Measurements from ENCODE around the gene LRRC34. TPM values are rescaled to one million over a fixed set of nuclear protein-coding genes. Genes with fewer than 3 reads are reported as not detected.
A peak's percentile ranks its signal among the peaks of the same experiment; 100 is the strongest.

LRRC34 gene
- total and polyA plus RNA-seq, 9 of the 15 experiments (the other 6 are each of a cell fraction or from before 2014, with no cell fraction given): 0.17 to 0.30 TPM; not detected in 7

DNA sequence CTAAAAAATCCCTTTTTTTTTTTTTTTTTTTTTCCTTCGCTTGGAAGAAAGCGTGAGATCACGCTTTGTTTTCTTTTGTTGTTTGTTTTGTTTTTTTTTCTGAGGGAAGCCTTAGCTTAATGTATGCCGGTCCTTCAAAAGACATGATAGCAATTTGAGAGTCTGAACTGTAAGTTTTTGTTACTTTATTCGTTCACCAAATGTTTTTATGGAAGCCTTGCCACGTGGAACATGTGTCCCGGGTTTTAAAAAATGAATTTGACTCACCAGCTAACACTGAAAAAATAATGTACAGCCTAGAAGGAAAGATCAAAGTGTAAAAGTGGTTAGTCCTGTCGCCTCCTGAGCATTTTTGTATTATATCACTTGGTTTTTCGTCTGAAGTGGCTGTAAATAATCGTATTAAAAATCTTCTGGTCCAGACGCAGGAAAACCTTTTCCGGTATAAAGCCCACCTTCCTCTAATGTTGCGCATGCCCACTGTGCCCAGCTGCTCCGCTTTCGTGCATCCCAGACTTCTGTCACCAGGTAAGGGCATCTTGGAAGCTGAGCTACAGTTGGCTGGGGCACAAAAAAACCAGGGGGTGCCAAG, 40.3 kb downstream of the LRRC34 start:
- ATAC-seq (peak; percentile 67), FAIRE-seq (no peak)
- TF ChIP-seq ZNF785 (CRISPR knock-in tag; IDR thresholded peaks at IDR 0.05): no peak
- TF ChIP-seq XRCC5 (IDR thresholded peaks at IDR 0.05; ENCODE audit: low read depth, low read length): no peak
- TF ChIP-seq MTF1 (CRISPR knock-in tag; IDR thresholded peaks at IDR 0.05; ENCODE audit: borderline replicate concordance): no peak
- peak; percentile 60; the same call in 1 of the 2 replicates for TF ChIP-seq SMARCA5 (IDR thresholded peaks at IDR 0.05)
- TF ChIP-seq MGA (IDR thresholded peaks at IDR 0.05): peak; percentile 88
- TF ChIP-seq MEIS2 (IDR thresholded peaks at IDR 0.05; ENCODE audit: partially characterized antibody): peak; percentile 41
- TF ChIP-seq ZC3H11A (IDR thresholded peaks at IDR 0.05; ENCODE audit: low read depth, low read length): no peak
- TF ChIP-seq FOXK2 (conservative IDR thresholded peaks at IDR 0.05 in 1 of 2, IDR thresholded peaks at IDR 0.05 in 1 of 2; ENCODE audit: low read depth in 2 of 2): peak; percentile 14 to 73; a peak in 1 of 4 replicates

More for the DNA sequence above, 40.3 kb downstream of the LRRC34 start:
- DNase-seq (ENCODE audit: extremely low read depth in 1 of 4, low spot score in 3 of 4): peak; percentile 27 to 80 (median 46)
- peaks cover 33% of the 10 kb centered on the region for H3K36me3 ChIP-seq (ENCODE audit: control insufficient read depth, insufficient read depth, low read length)
- H3K27me3 ChIP-seq (ENCODE audit: control insufficient read depth in 2 of 2, insufficient read depth in 2 of 2, low read length in 2 of 2): no peaks in the 10 kb centered on the region
- H3K9me3 ChIP-seq (replicated peaks; ENCODE audit: control insufficient read depth, insufficient read depth, low read depth, low read length): peaks cover 4% of the 10 kb centered on the region; the same call in 1 of the 2 replicates
- H3K9me1 ChIP-seq (ENCODE audit: control insufficient read depth, insufficient read depth, low read length): no peaks in the 10 kb centered on the region
- H3K4me1 ChIP-seq (replicated peaks in 1 of 2; ENCODE audit: control insufficient read depth in 2 of 2, insufficient read depth in 2 of 2, low read length in 2 of 2): peaks cover 10 to 13% of the 10 kb centered on the region in 2 experiments; a peak in 3 of 5 replicates
- peak overlapping the region; percentile 98 for H3K4me2 ChIP-seq (ENCODE audit: insufficient read depth, low read length)
- intact Hi-C loops (cut with micrococcal nuclease) (no loop called here), in situ Hi-C loops (cut with MboI) (no loop called here)
- 0% methylated on average over 15 of the region's 15 CpGs for WGBS (ENCODE audit: insufficient coverage, low coverage, missing lambda C conversion rate)
- peaks cover 47% of the 10 kb centered on the region for H3K79me2 ChIP-seq (ENCODE audit: control insufficient read depth, insufficient read depth, low read length)
- BruUV-seq (replicated peaks): no TSS peak
- no peaks in the 10 kb centered on the region for H4K20me1 ChIP-seq (replicated peaks; ENCODE audit: control insufficient read depth, insufficient read depth, low read length)
- H2AFZ ChIP-seq (ENCODE audit: low read depth, low read length): peak overlapping the region; percentile 97
- peak overlapping the region; percentile 98 for H3K27ac ChIP-seq (ENCODE audit: extremely low read depth, low read depth, low read length)
- CTCF ChIA-PET (ENCODE audit: low intra/inter-chr PET ratio): interaction anchor here (0.5 kb wide), 1 partner anchor 397 kb away, joined by 8 read pairs; no protein-coding TSS in a partner anchor
- H3K4me3 ChIP-seq: peak overlapping the region; percentile 89
- POLR2A ChIA-PET: interaction anchor here (0.6 to 2.4 kb wide), 6 partner anchors 9 to 732 kb away, joined by 3 to 16 read pairs (median 3); partner anchors contain the start of gene TERC
- H3K9ac ChIP-seq (ENCODE audit: insufficient read depth in 1 of 2, low read depth in 2 of 2, low read length in 2 of 2): peak overlapping the region; percentile 96 to 100
